GM18517 (cell line): ENCODE results near the gene CYP2J2.
"Not testable (repeated sequence)": the region's sequence is repeated elsewhere in the genome, so short reads cannot be mapped to it uniquely, and the experiment has no call there.

ENCODE experiments used
- ATAC-seq: cut with Tn5 transposase; IDR thresholded peaks from one replicate; pipeline ENCODE4 v1.9.1; 2021; ENCODE audit warnings: mild to moderate bottlenecking, moderate library complexity; ENCODE audit not compliant: unreplicated experiment

CYP2J2 gene

DNA sequence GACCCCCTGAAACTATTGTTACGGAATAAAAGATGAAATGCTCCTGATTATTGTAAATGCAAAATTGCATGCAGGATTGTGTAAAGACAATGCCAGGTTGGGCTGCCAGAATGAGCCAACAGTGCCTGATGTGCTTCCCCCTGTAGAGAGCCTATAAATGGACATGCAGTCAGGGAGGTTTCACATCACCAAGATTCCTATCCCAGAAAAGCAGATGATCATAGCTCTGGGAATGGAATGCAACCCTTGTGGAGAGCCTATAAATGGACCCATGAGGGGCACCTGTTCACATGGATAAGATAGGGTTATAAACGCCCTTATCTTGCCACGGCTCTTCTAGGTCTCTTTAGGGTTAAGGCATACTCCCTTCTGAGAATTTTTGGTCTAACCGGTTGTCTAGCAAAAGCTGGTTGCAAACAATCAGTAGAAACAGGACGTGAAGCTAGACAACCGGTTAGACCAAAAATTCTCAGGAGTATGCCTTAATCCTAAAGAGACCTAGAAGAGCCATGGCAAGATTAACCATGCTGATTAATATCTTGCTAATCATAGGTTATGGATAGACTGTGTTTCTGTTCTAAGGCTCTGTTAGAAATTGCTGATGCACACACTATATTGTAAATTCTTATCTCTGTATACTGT, 5.2 kb downstream of the CYP2J2 start:
- ATAC-seq: not testable (repeated sequence)

GRCh38 chr1:59919746-59920145, 6.8 kb downstream of the CYP2J2 start:
- no peak for ATAC-seq

DNA sequence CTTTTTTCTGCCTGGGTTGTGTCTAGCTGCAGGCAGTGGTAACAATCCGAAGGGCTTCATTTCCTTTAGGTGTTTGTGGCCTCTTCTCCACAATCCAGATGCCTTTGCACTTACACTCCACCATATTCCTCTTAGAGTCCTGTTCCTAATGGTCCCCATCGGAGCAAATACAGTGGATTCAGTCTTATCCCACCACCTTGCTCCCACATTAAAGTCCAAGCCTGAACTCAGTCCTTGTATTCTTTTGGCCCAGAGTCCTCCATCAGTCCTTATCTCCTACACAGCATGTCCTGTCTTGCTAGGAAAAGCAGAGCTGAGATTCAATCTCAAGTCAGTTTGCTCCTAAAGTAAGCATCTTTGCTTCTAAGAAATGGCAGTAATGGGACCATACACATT, 8.8 kb downstream of the CYP2J2 start:
- no peak for ATAC-seq

GRCh38 chr1:59917026-59917784, 9.4 kb downstream of the CYP2J2 start:
- ATAC-seq: no peak

GRCh38 chr1:59915516-59915915, 11.1 kb downstream of the CYP2J2 start:
- ATAC-seq: no peak

DNA sequence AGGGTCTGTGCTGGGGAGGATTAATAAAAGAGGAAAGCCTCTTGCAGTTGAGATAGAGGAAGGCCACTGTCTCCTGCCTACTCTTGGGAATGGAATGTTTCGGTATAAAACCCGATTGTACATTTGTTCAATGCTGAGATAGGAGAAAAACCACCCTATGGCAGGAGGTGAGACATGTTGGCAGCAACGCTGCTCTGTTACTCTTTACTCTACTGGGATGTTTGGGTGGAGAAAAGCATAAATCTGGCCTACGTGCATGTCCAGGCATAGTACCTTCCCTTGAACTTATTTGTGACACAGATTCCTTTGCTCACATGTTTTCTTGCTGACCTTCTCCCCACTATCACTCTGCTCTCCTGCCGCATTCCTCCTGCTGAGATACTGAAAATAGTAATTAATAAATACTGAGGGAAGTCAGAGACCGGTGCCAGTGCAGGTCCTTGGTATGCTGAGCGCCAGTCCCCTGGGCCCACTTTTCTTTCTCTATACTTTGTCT, 11.7 kb downstream of the CYP2J2 start:
- not testable (repeated sequence) for ATAC-seq

GRCh38 chr1:59908682-59909081, 17.9 kb downstream of the CYP2J2 start:
- ATAC-seq: no peak

DNA sequence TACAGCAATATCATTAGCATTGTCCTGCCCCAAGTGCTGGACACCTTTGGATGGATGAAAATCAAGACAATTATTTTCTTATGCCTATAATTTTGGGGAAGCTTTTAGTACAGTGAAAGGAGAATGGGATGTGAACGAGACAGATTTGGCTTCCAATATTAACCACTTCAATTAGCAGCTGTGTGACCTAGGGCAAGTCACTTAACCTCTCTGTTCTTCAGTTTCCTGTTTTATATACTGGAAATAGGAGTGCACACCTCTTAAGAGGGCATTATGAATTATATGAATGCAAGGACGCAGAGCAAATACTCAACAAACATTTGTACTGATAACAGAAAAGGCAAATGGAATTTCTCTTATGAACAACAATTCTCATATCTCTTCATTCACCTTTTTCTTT, 18.5 kb downstream of the CYP2J2 start:
- no peak for ATAC-seq

DNA sequence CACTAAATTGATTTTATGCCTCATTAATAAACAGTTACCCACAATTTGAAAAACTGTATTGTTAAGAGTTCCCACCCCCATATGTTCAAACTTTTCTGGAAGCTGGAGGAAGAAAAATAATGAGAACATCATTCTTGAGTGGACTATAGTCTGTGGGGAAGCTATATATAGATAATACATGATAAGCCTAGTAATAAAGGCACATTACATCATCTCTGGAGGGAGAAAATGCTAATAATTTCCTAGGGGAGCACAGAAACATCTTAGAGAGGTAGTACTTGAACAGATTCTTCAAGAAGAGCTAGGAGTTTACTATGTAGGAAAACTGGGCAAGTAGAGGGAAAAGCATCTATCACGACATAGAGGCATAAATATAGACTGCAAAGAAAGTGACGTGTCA, 19.6 kb downstream of the CYP2J2 start:
- no peak for ATAC-seq

- peak; percentile 86 for ATAC-seq
Observed at GRCh38 chr1:59903141-59903754, 23.3 kb downstream of the CYP2J2 start.

GRCh38 chr1:59901770-59902388, 24.7 kb downstream of the CYP2J2 start:
- ATAC-seq: no peak

DNA sequence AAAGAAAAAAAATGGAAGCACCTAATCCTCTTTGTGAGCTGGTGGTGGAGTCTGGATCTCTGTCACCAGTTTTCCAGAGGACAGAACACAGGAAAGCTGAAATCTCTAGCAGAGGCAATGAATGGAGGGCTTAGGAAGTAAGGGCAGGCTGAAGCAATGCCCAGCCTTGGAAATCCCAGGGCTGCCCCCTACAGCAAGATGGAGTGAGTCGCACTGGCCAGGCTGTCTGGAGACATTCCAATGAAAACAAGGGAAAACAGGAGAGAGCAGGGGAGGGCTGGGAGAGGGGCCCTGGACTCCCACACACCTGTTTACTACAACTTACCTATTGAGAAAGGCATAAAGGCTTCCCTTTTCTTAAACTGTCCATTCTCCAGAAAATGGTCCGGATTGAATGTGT, 25.9 kb downstream of the CYP2J2 start:
- no peak for ATAC-seq

DNA sequence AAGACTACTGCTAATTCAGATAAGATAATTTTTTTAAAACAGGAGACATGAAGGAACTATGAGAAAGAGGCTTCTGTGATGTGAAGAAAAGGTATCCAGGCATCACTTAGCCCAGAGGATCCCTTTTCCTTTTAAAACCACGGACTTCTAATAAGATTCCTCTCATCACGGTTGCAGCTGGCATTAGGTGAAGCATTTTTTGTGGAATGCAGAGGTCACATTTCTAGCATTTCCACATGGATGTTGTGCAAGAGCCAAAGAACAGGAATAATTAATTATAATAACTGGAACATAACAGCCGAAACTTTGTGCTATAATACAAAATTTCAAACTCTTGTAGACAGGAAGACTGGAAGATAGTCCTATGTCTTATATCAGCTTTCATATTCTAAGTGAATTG, 27.6 kb downstream of the CYP2J2 start:
- ATAC-seq: no peak

DNA sequence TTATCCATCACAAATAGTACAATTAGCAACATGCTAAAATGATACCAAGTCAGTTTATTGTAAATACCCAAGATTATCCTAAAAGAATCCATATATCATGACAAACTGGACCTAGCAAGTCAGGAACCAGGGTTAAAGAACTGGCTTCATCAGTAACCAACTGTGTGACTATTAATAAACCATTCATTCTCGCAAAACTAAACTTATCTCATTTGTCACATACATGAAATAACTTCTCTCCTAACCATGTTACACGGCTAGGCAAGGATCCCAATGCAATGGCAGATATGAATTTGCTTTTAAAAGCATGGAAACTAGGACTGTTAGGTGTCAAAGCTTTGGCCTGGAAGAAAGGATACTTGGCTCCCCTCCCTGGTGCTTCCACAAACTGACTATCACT, 29.4 kb downstream of the CYP2J2 start:
- no peak for ATAC-seq

GRCh38 chr1:59892841-59893811, 33.4 kb downstream of the CYP2J2 start:
- no peak for ATAC-seq

DNA sequence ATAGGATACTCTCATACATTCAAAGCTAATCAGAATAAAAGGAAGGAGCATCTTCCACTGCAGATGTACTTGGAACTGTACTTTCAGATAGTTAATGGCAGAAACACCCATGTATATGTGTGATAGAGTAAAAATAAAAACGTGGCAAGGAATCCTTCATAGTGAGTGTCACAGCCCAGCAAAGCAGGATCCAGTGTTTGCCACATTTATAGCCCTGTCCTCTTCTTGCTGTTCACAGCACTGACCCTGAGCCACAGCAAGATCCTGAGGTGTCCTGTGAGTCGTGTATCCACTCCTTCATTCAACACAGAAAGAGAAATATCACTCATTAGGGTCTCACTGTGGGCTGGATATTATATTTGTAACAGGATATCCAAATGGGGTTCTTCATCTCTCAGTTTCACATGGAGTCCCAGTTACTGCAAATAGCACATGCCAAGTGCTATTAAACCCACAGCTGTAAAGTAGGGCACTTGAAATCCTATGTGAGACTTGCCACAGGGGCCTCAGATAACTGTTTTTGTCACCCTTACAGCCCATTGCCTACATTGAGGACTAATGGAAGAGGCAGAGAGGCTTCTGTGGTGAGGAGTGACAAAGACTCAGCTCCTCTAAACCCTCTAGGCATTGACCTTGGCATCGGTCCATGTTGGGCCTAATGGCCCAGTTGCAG, 41.3 kb downstream of the CYP2J2 start:
- ATAC-seq: no peak

- ATAC-seq: no peak
Observed at GRCh38 chr1:59880735-59881134, 45.8 kb downstream of the CYP2J2 start.

GRCh38 chr1:59879996-59880505, 46.5 kb downstream of the CYP2J2 start:
- no peak for ATAC-seq

- no peak for ATAC-seq
Observed at GRCh38 chr1:59879574-59879973, 47.0 kb downstream of the CYP2J2 start.

GRCh38 chr1:59878370-59878769, 48.2 kb downstream of the CYP2J2 start:
- no peak for ATAC-seq
